D721Med (cell line): Measurements from ENCODE around the gene PLCZ1.

Source experiments
- DNase-seq: peaks from one replicate; pipeline ENCODE4 v3.0.0; 2011; ENCODE audit warnings: low spot score; ENCODE audit not compliant: insufficient read length
- FAIRE-seq: peaks from 2 replicates; lab custom pipeline; 2011; peaks lifted over from hg19 to GRCh38; lab: Jason Lieb, UNC
- CTCF ChIP-seq: IDR thresholded peaks from 2 replicates; pipeline ENCODE4 v1.5.1; 2012; ENCODE audit warnings: mild to moderate bottlenecking, control low read depth; ENCODE audit not compliant: insufficient read depth; ENCODE audit errors: missing control alignments

PLCZ1 gene

DNA sequence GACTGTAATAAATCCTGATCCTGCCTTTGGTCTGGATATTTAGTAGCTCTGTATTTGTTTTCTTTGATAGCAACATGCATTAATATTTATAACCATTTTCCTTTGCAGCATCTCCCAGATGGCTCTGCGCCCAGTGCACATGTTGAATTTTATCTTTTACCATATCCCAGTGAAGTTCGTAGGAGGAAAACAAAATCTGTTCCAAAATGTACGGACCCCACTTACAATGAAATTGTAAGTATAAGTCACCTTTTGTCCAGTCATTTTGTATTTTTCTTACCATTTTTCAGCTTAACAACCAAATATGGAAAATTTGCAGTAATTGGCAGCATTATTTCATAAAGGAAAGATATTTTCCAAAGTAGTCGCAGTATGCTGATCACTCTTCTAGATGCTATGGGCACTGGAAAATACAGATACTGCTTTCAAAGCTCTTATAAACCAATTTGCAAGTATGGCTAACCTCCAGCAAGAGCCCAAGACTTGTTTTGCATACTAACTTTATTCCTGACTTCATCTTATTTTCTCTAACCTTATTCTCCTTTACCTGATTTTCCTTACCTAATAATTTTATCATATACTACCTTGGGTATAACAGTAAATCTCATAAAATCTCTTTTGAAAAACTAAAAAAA is 97.4 kb downstream of the PLCZ1 start:
- no peak for FAIRE-seq
- DNase-seq = no peak
- TF ChIP-seq CTCF = no peak

DNA sequence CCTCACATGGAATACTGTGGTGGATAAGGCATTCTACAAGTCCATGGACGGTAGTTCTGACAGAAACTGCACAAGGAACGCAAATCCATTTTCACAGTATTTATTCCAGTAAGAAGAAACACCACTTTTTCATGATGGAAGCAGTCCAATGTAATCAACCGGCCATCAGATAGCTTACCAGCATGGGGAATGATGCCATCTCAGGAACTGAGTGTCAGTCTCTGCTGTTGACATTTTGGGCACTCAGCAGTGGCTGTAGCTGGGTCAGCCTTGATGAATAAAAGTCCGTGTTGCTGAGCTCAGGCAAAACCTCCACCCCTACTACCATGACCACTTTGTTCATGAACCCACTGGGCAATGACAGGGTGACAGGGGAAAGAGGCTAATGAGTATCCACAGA is 103.4 kb downstream of the PLCZ1 start:
- FAIRE-seq = no peak
- TF ChIP-seq CTCF = no peak
- no peak for DNase-seq
